ENCODE results near the gene SYT4. TPM values are rescaled to one million over a fixed set of nuclear protein-coding genes. Genes with fewer than 3 reads are reported as not detected.

The SYT4 gene
- total RNA-seq, 1 experiment from 2014 or later: 3.4 TPM

- Histone ChIP-seq H2BK15ac (ENCODE audit: low read depth, low read length) (no peak overlapping the region), H4K91ac (ENCODE audit: insufficient read length, low read depth, low read length) (no peak overlapping the region), H3K18ac (ENCODE audit: insufficient read length, low read depth, low read length) (no peak overlapping the region), H3K23me2 (ENCODE audit: insufficient read length, low read depth, low read length, poor library complexity, severe bottlenecking) (no peaks in the 10 kb centered on the region), H3K4me1 (ENCODE audit: insufficient read depth, low read length) (no peaks in the 10 kb centered on the region), H2BK120ac (ENCODE audit: low read depth, low read length, poor library complexity, severe bottlenecking) (no peak overlapping the region), H3K9ac (ENCODE audit: extremely low read depth, insufficient read length, low read length) (no peak overlapping the region), H3K27ac (ENCODE audit: insufficient read length, low read depth, low read length) (no peak overlapping the region), H3K79me2 (ENCODE audit: insufficient read depth, low read length) (no peaks in the 10 kb centered on the region), H3K27me3 (ENCODE audit: insufficient read depth, low read length) (no peaks in the 10 kb centered on the region), H4K5ac (ENCODE audit: insufficient read length, low read depth, low read length) (no peak overlapping the region), H2BK12ac (ENCODE audit: insufficient read length, low read depth, low read length) (no peak overlapping the region), H4K20me1 (ENCODE audit: control insufficient read depth, insufficient read depth, insufficient read length) (no peaks in the 10 kb centered on the region), H3K4me2 (ENCODE audit: insufficient read depth, insufficient read length, low read length) (no peak overlapping the region), H2BK20ac (ENCODE audit: low read depth, low read length, poor library complexity, severe bottlenecking) (no peak overlapping the region), H2BK5ac (ENCODE audit: insufficient read length, low read length) (no peak overlapping the region), H3K4ac (ENCODE audit: low read depth, low read length) (no peak overlapping the region), H3K23ac (ENCODE audit: insufficient read length, low read depth, low read length) (no peak overlapping the region), H2AFZ (ENCODE audit: low read length) (no peak overlapping the region), H2AK5ac (ENCODE audit: insufficient read length, low read length) (no peak overlapping the region), H4K8ac (replicated peaks; ENCODE audit: insufficient read length, low read depth, low read length) (no peak overlapping the region), H3T11ph (ENCODE audit: low read length) (no peak overlapping the region), H3K14ac (ENCODE audit: insufficient read depth, low read length) (no peak overlapping the region), H3K9me3 (ENCODE audit: control insufficient read depth, low read depth, low read length) (no peaks in the 10 kb centered on the region), H3K79me1 (ENCODE audit: insufficient read depth, low read depth, low read length, poor library complexity, severe bottlenecking) (no peaks in the 10 kb centered on the region), H3K56ac (ENCODE audit: insufficient read length, low read depth, low read length) (no peak overlapping the region)
- TF ChIP-seq CTCF (conservative IDR thresholded peaks at IDR 0.05): no peak
- H3K4me3 Mint-ChIP-seq: no peak overlapping the region
- DNase-seq: no peak
- no peaks in the 10 kb centered on the region for H3K27me3 Mint-ChIP-seq (ENCODE audit: low read depth)
- H3K36me3 Mint-ChIP-seq (ENCODE audit: insufficient read depth in 1 of 3, low read depth in 3 of 3): no peaks in the 10 kb centered on the region
- no peaks in the 10 kb centered on the region for H3K9me3 Mint-ChIP-seq
- H3K4me1 Mint-ChIP-seq: no peaks in the 10 kb centered on the region
- WGBS (ENCODE audit: extremely low coverage, insufficient read length, low lambda C conversion rate): no CpG with 5 or more reads among the region's 1 CpG
- H3K27ac Mint-ChIP-seq: no peak overlapping the region
These were observed 35.6 kb upstream of the SYT4 start for GRCh38 chr18:43312891-43313290.
